Coronary artery (tissue), 2 donors: Measurements from ENCODE around the gene C15orf39.
"Not testable (repeated sequence)": the region's sequence is repeated elsewhere in the genome, so short reads cannot be mapped to it uniquely, and the experiment has no call there.

Experiments used
- DNase-seq: peaks from one replicate; pipeline ENCODE4 v3.0.0-alpha.2; 2017; ENCODE audit warnings: low spot score
- H3K27ac ChIP-seq, 2 donors: fragments of 200-600 bp; sonication (generic); one replicate each; pipeline ENCODE4 v1.5.1; 2016 to 2019
- H3K4me3 ChIP-seq: fragments of 200-600 bp; sonication (generic); 2 replicates; pipeline ENCODE4 v1.5.1; 2016; ENCODE audit warnings: mild to moderate bottlenecking, moderate library complexity
- TF ChIP-seq, protein P1 (sequence below): fragments of 200-600 bp; sonication (generic); IDR thresholded peaks from one replicate; pipeline ENCODE4 v1.5.1; 2019; ENCODE audit warnings: antibody characterized with exemption

The C15orf39 gene

DNA sequence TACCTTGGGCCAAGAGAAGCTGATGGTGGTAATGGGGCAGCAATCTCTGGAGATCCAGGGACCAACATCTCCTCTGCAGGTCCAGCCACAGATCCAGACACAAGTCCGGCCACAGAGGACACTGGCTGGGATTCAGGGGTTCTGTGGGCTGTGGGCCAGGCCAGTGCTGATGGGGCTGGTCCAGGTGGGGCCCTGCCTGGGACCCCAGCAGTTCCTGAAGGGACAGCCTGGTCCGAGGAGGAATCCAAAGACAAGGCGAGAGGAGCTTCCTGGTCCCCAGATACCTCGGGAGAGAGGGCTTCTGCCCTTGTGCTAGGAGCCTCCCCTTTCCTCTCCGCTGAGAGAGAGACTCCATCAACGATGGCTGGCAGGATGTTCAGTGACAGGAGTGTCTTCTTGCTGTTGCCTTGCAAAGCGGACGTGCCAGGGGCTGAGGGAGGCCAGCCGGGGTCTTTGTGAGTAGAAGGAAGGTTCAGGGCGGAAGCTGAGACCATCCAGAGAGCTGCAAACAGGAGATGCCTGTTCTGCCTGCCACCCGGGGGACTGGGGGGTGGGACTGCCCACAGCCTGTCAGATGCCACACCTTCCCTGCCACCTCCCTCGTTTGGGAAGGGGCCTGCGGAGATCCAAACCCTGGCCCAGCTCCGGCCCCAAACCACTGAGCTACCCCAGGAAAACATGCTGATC is 32.0 kb downstream of the C15orf39 start:
- no peak for DNase-seq
- H3K4me3 ChIP-seq = no peak overlapping the region
- no peak overlapping the region for H3K27ac ChIP-seq
- TF ChIP-seq, protein P1, sequence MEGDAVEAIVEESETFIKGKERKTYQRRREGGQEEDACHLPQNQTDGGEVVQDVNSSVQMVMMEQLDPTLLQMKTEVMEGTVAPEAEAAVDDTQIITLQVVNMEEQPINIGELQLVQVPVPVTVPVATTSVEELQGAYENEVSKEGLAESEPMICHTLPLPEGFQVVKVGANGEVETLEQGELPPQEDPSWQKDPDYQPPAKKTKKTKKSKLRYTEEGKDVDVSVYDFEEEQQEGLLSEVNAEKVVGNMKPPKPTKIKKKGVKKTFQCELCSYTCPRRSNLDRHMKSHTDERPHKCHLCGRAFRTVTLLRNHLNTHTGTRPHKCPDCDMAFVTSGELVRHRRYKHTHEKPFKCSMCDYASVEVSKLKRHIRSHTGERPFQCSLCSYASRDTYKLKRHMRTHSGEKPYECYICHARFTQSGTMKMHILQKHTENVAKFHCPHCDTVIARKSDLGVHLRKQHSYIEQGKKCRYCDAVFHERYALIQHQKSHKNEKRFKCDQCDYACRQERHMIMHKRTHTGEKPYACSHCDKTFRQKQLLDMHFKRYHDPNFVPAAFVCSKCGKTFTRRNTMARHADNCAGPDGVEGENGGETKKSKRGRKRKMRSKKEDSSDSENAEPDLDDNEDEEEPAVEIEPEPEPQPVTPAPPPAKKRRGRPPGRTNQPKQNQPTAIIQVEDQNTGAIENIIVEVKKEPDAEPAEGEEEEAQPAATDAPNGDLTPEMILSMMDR = no peak

DNA sequence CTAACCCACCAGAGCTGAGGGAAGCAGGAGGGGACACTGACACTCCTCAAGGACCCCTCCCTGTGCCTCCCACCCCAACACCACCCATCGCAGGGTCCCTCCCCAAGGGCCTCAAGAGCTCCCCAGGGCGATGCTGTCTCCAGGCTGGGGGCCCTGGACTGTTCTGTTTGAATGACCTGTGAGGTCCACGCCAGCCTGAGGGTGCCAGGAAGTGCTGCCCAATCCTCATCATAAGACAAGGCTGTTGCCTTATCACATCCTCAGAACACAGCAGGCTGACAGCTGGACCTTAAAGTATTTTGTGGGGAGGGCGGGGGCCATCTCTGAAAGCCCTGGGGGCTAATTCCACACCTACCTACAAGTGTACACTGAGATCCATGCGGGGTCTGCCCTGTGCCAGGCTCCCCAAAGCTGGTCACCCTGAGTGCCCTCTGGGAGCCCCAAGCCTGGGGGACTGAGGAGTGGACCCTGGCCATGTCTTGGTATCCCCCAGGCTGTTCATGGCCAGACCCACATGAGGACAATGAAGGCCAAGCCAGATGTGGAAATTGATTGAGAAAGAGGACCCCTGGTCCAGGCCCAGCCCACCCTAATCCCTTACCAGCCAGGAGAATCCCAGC is 32.6 kb downstream of the C15orf39 start:
- DNase-seq = no peak
- Histone ChIP-seq H3K27ac (no peak overlapping the region), H3K4me3 (no peak overlapping the region)
- TF ChIP-seq, protein P1 = no peak

DNA sequence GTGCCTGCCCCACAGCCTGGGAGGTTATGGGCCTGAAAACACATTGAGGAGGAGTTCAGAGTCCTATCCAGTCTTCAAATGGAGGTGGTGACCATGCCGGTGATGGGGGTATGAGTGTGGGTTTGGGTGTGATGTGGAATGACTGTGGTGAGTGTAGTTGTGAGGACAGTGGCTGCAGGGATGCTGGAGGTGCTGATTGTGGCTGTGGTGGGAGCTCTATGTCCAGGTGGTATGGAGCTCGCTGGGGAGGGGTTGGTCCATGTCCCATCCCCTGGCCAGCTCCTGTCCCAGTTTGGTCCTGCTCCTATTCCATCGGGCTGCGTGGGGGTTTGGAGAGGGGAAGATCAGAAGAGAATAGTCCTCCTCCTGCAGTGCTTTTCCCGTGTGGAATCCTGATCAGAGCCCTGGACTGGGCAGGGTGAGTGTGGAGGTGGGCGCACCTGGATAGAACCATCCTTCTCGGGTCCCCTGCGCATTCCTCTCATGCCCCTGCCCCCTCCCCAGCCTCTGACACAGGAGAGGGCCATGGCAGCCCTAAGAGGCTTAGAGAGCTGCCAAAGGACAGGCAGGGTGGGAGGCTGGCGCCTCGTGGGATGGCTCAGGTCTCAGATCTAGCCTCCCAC is 33.5 kb downstream of the C15orf39 start:
- TF ChIP-seq, protein P1 = no peak
- no peak overlapping the region for H3K27ac ChIP-seq
- H3K4me3 ChIP-seq = no peak overlapping the region
- DNase-seq = no peak

DNA sequence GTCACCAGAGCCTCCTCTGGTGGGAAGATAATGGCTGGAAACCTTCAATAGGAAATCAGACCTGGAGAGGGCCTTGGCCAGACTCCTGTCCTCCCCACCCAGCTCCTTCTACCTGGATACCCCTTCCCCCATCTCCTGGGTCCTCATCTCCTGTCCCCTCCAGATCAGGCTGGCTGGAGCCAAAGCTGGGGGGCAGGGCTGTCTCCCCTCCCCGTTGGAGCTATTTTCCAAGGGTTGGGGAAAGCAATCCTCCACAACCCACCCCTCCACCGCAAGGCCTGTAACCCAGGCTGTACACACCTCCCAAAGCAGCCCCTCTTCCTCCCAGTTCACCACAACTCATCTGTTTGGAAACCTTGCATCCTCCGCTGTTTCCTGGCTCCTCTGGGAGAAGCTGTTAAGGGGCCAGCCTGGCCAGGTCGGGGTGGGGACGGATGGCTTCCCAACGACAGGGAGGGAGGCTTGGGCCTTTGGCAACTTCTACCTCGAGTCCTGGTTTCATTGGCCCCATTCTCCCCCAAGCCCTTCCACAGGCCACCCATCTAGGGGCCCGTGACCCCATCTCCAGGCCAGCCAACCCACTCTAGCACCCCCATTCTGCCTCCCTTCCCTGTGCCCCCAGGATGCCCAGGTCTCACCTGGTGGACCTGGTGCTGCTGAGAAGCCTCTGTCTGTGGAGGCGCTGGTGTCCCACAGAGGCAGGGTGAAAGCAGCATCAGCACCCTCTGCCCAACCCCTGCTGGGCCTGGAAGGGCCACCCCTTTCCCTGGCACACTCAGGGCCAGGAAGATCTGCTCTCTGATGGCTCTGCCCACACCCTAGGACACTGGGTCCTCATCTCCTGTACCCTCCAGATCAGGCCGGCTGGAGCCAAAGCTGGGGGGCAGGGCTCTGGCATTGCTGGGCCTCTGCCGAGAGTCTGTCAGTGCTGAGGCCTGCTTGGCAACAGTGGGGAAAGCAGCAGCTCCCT is 34.4 kb downstream of the C15orf39 start:
- DNase-seq = no peak
- TF ChIP-seq, protein P1 = no peak
- no peak overlapping the region for H3K4me3 ChIP-seq

DNA sequence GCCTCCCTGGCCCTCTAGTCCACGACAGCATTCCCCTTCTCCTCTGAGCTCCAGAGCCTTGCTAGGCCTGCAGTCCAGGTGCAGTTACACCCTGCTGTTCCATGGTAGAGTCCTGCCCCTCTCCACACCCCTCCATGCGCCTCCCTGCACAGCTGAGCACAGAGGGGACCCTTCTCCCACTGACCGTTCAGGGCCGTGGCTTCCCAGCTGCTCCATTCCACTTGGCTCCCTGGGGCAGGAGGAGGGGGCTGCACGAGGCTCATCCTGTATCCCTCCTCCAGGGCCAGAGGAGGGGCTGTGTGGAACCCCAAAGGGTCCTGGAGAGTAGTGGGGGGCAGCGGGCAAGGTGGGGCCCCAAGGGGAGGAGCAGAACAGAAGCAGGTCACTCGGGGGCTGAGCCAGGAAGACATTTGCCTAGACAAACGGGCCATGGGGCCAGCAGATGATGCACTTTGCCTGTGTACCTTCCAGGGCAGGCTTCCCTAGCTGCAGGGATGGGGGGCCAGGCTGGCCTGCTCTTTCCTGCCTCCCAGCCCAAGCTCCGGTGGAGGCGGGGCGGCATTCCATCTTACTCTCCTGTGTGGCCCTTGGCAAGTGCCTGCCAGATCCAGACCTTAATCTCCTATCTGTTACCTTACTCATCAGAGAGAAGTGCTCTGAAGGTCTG is 35.8 kb downstream of the C15orf39 start:
- TF ChIP-seq, protein P1 = no peak
- H3K27ac ChIP-seq = no peak overlapping the region
- H3K4me3 ChIP-seq = no peak overlapping the region
- DNase-seq = no peak

More for the DNA sequence above, 34.4 kb downstream of the C15orf39 start:
- no peak overlapping the region for H3K27ac ChIP-seq

DNA sequence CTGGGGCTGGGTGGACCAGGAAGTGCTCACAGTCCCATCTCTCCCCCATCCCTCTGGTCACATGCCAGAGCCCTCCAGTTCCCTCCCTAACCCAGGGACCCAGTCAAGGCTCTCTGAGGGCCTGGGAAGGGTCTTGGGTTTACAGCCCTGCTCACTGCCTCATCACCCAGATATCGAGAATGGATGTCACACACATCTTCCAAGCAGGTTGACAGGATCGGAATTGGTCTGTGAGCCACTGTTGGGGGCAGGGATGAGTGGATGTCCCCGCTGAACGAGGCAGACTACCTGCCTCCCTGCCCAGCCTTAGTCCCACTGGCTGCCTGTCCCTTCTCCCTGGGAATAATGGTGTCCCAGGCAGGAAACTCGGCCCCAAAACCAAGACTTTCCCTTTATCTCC is 36.5 kb downstream of the C15orf39 start:
- TF ChIP-seq, protein P1 = no peak
- no peak for DNase-seq
- no peak overlapping the region for H3K27ac ChIP-seq
- H3K4me3 ChIP-seq = no peak overlapping the region

DNA sequence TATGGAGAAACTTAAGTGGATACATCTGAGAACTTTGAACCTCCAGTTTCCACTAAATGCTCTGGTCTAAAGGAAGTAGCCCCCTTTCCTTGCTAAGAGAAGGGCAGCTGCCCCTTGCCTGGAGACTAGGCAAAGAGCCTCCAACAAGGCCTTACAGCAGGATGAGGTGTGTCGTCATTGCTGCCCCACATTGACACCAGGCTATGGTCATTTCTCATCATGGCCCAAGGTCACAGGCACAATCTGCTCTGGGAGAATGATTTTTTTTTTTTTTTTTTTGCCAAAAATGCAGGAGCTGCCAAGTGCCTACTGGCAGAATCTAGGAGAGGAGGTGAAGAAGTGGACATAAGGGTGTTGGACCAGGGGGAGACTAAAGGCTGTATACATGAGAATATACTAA is 44.1 kb downstream of the C15orf39 start:
- H3K27ac ChIP-seq, DNase-seq, H3K4me3 ChIP-seq: not testable (repeated sequence)

DNA sequence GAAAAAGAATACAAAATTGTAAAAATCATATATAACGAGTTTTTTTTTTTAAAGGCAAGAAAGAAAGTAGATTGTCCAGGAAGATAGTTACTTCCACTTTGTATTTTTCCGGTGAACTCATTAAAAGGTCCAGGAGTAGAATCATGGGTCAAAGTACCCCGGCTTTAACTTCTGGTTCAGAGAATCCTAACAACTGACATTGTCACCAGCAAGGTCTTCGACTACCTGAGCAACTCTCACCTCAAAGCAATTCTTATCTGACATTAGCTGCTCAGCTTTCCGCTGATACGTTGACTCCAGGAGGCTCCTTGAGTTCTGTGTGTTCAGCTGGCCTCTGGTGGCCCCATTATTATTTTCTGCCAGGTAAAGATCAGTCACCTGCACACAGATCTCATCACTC is 47.3 kb downstream of the C15orf39 start:
- not testable (repeated sequence) for H3K4me3 ChIP-seq, DNase-seq, H3K27ac ChIP-seq
